ENCODE results near the gene ECEL1. TPM values are rescaled to one million over a fixed set of nuclear protein-coding genes. Genes with fewer than 3 reads are reported as not detected.

Gene ECEL1
- total and polyA plus RNA-seq, 8 donors: 0.30 to 1.1 (median 0.76) TPM; not detected in 2

DNA sequence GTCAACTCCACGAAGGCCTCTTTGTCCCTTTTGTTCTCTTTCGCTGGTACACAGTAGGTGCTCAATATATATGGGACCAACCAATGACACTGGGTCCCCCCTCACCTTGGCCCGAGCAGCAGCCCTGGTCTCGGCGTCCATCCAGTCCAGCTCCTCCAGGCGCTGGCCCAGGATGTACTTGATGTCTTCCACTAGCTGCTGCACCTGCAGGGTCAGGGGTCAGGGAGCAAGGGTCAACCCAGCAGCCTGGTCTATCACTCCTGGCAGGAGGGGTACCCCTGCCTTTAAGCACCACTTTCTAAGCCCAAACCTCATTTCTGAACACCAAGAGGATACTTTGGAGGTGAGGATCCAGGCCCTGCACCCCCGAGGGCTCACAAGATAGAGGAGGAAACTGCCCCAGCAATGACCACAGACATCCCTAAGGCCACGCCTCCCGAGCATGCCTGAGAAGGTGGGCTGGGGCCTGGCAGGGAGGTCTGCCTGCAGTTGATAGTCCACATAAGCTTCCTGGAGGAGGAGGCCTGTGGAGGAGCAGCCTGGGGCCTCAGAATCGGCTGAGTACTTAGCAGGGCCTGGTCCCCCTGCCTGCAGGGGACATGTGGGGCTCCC, 4.2 kb downstream of the ECEL1 start:
- DNase-seq (peak in 2 of 6 donors; percentile 27 to 51), ATAC-seq (no peak), FAIRE-seq (no peak)
- TF ChIP-seq, protein P1, sequence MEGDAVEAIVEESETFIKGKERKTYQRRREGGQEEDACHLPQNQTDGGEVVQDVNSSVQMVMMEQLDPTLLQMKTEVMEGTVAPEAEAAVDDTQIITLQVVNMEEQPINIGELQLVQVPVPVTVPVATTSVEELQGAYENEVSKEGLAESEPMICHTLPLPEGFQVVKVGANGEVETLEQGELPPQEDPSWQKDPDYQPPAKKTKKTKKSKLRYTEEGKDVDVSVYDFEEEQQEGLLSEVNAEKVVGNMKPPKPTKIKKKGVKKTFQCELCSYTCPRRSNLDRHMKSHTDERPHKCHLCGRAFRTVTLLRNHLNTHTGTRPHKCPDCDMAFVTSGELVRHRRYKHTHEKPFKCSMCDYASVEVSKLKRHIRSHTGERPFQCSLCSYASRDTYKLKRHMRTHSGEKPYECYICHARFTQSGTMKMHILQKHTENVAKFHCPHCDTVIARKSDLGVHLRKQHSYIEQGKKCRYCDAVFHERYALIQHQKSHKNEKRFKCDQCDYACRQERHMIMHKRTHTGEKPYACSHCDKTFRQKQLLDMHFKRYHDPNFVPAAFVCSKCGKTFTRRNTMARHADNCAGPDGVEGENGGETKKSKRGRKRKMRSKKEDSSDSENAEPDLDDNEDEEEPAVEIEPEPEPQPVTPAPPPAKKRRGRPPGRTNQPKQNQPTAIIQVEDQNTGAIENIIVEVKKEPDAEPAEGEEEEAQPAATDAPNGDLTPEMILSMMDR (IDR thresholded peaks at IDR 0.05): no peak
- peaks cover 0 to 7% (median 3%) of the 10 kb centered on the region in 4 donors for H3K27me3 ChIP-seq
- no peak overlapping the region for H3K27ac ChIP-seq
- 81 to 87% methylated on average over 10 of the region's 10 CpGs for WGBS, 2 donors
- H3K9me3 ChIP-seq: no peaks in the 10 kb centered on the region
- intact Hi-C loops (cut with DNase I): no loop called here
- H3K36me3 ChIP-seq: no peaks in the 10 kb centered on the region
- H3K4me3 ChIP-seq: no peak overlapping the region
- H3K4me1 ChIP-seq: no peaks in the 10 kb centered on the region

DNA sequence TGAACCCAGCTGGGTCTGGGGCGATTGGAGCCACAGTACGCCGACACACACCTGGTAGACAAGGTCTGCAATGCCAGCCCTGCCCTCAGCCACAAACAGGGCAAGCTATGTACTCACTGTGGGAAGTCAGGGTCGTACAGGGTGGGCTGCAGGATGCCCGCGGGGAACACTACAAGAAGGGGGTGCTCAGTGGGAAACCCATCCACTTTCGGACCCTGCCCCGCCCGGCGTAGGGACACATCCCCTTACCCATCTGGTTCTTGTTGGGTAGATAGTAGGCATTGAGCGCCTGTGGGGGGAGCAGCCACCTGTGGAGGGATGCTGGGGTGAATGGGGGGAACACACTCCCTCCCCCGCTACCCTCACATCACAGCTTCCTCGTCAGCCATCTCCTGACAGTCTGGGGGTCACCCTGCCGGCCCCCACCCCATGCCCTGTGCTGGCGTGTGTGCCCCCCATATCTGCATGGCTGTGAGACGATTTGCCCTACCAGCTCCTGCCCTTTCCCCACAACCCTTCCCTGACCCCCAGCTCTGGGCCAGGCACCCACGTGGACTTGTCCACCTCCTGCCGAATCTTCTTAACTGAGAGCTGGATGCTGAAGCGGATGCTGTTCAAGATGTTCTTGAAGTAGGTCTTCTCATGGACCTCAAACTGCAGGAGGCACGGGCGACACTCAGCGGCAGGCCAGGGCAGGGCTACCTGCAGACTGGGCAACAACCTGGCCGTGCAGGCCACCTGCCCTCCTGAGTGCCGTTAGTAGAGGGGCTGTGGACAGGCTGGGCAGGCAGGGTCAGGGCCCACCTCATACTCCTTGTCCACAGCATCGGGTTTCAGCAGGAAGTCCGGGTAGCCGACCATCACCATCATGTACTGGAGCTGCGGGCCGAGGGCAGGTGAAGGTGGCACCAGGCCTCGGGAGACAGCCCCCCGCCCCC, 5.1 kb downstream of the ECEL1 start:
- ATAC-seq: no peak

DNA sequence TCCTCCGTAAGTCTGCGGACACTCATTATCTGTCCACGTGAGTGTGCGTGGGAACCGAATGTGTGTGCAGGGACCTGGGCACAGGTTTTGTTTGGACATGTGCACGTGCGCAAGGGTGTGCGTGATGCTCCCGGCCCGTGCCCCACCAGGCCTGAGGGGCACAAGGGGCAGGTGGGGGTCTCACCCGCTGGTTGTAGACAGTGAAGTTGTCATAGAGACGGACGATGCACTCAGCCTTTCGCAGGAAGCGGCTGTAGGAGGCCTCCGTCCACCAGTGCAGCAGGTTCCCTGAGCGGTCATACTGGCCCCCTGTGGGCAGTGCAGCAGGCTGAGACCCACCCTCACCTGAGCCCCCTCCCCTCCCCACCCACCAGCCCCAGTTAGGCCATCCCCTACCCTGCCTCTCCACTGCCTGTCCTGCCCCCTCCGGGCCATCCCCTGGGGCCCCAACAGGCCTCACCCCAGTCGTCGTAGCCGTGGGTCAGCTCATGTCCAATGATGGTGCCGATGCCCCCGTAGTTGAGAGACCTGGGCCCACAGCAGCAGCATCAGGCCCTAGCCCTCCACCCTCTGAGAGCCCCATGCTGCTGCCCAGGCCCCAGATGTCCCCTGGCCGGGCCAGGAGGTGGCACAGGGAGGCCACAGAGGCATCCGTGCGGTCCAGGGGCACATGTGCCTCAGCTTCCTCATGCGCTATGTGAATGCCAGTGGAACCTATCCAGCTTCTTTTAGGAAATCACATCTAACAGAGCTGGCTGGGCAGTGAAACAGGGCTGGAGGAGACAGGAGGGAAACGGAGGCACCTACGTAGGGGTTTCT, 6.1 kb downstream of the ECEL1 start:
- no peak overlapping the region for H3K27ac ChIP-seq
- no peak for FAIRE-seq
- TF ChIP-seq, protein P1 (IDR thresholded peaks at IDR 0.05): no peak
- peak in 3 of 6 donors; percentile 16 to 50 (median 39) for DNase-seq
- intact Hi-C loops (cut with DNase I): no loop called here
- no peak for ATAC-seq
- H3K4me3 ChIP-seq: no peak overlapping the region
- H3K36me3 ChIP-seq: no peaks in the 10 kb centered on the region
- no peaks in the 10 kb centered on the region for H3K9me3 ChIP-seq
- no peaks in the 10 kb centered on the region for H3K4me1 ChIP-seq
- 74 to 80% methylated on average over 29 of the region's 29 CpGs for WGBS, 2 donors
- H3K27me3 ChIP-seq: peaks cover 0 to 6% (median 0%) of the 10 kb centered on the region in 4 donors

More for the DNA sequence above, 5.1 kb downstream of the ECEL1 start:
- intact Hi-C loops (cut with DNase I): no loop called here
- TF ChIP-seq, protein P1 (IDR thresholded peaks at IDR 0.05): no peak
- no peak for FAIRE-seq
- Histone ChIP-seq H3K9me3 (no peaks in the 10 kb centered on the region), H3K4me1 (no peaks in the 10 kb centered on the region), H3K4me3 (no peak overlapping the region), H3K36me3 (no peaks in the 10 kb centered on the region), H3K27me3 (peaks cover 0 to 7% (median 3%) of the 10 kb centered on the region in 4 donors), H3K27ac (no peak overlapping the region)
- whole genome bisulfite sequencing, 2 donors: 74 to 82% methylated on average over 30 to 31 of the region's 31 CpGs
- DNase-seq: peak in 3 of 6 donors; percentile 6 to 54 (median 38)

DNA sequence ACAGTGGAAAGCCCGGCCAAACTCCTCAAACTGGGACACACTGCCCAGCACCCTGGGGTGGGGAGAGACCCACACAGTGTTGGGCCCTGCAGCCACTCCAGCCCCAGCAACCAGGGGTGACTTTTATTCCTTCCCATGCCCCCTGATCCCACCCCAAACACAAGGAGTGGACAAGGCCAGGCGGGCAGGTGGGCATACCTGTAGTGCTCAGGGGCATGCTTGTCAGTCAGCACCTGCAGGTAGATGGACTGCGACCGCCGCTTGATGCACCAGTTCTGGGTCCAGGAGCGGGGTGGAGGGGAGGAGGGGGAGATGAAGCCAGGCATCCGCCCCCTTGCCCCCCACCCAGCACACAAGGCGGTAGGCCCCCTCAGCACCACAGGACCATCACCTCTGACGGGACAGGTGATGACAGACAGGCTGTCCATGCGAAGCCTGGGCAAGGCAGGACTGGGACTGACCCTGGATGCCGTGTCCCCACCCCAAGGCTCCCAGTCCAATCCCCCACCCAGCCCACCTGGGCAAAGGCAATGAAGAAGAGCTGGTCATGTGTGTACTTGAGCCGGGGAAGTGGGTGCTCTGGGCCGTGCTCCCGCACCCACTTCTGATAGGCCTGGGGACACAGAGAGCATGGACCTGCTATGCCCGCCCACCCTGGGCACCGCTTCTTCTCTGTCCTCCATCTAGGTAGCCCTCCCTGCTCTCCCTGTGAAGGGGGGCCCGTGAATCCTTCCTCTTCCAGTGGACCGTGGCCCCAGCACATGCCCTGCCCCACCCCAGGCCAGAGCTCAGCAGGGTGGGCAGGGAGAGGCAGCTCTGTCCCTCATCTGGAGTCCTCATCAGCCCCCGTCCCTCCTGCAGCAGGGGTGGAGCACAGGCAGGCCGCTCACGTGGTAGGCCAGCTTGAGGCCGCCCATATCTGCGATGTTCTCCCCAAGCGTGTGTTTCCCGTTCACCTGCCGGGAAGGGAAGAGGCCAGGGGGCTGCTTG, 7.1 kb downstream of the ECEL1 start:
- Histone ChIP-seq H3K36me3 (no peaks in the 10 kb centered on the region), H3K9me3 (no peaks in the 10 kb centered on the region), H3K4me3 (no peak overlapping the region), H3K4me1 (no peaks in the 10 kb centered on the region), H3K27me3 (peaks cover 0 to 2% (median 0%) of the 10 kb centered on the region in 4 donors), H3K27ac (no peak overlapping the region)
- FAIRE-seq (no peak), DNase-seq (peak in 3 of 6 donors; percentile 6 to 57 (median 53)), ATAC-seq (no peak)
- intact Hi-C loops (cut with DNase I): no loop called here
- 69 to 76% methylated on average over 26 of the region's 26 CpGs for WGBS, 2 donors
- TF ChIP-seq, protein P1 (IDR thresholded peaks at IDR 0.05): no peak

Measured in pancreas (tissue), 10 donors.